DMS53 (cell line): ENCODE results near the gene TMEM120B.
"Not testable (repeated sequence)": the region's sequence is repeated elsewhere in the genome, so short reads cannot be mapped to it uniquely, and the experiment has no call there.

Experiments used
- DNase-seq: peaks from one replicate; lab custom pipeline; 2025; lab: John Stamatoyannopoulos, UW

TMEM120B gene

GRCh38 chr12:121775501-121775900 is 62.9 kb downstream of the TMEM120B start:
- no peak for DNase-seq

- peak; percentile 81 for DNase-seq
Measured at GRCh38 chr12:121776190-121777098, 63.9 kb downstream of the TMEM120B start.

- no peak for DNase-seq
Measured at GRCh38 chr12:121778567-121779421, 66.2 kb downstream of the TMEM120B start.

GRCh38 chr12:121779422-121779895 is 66.9 kb downstream of the TMEM120B start:
- DNase-seq, result no peak

GRCh38 chr12:121780429-121780828 is 67.9 kb downstream of the TMEM120B start:
- no peak for DNase-seq

GRCh38 chr12:121781484-121781997 is 69.0 kb downstream of the TMEM120B start:
- no peak for DNase-seq

GRCh38 chr12:121781998-121782979 is 69.7 kb downstream of the TMEM120B start:
- no peak for DNase-seq

GRCh38 chr12:121783766-121784165 is 71.2 kb downstream of the TMEM120B start:
- DNase-seq, result no peak

- DNase-seq, result no peak
Measured at GRCh38 chr12:121784460-121784859, 71.9 kb downstream of the TMEM120B start.

GRCh38 chr12:121786440-121786825 is 73.9 kb downstream of the TMEM120B start:
- DNase-seq, result peak; percentile 38

GRCh38 chr12:121787063-121788025 is 74.8 kb downstream of the TMEM120B start:
- DNase-seq, result no peak

GRCh38 chr12:121788176-121788818 is 75.7 kb downstream of the TMEM120B start:
- no peak for DNase-seq

- DNase-seq, result no peak
Measured at GRCh38 chr12:121789233-121789781, 76.8 kb downstream of the TMEM120B start.

- no peak for DNase-seq
Measured at GRCh38 chr12:121789800-121790728, 77.5 kb downstream of the TMEM120B start.

- DNase-seq, result not testable (repeated sequence)
Measured at GRCh38 chr12:121790785-121791184, 78.2 kb downstream of the TMEM120B start.

GRCh38 chr12:121791671-121792551 is 79.4 kb downstream of the TMEM120B start:
- DNase-seq, result no peak
